ENCODE data around the gene DENND4C. TPM values are rescaled to one million over a fixed set of nuclear protein-coding genes. Genes with fewer than 3 reads are reported as not detected.

Gene DENND4C
- polyA plus RNA-seq, 1 of the 3 experiments (the other 2 are of a cell fraction) = 7.5 TPM

- TF ChIP-seq, protein P1, sequence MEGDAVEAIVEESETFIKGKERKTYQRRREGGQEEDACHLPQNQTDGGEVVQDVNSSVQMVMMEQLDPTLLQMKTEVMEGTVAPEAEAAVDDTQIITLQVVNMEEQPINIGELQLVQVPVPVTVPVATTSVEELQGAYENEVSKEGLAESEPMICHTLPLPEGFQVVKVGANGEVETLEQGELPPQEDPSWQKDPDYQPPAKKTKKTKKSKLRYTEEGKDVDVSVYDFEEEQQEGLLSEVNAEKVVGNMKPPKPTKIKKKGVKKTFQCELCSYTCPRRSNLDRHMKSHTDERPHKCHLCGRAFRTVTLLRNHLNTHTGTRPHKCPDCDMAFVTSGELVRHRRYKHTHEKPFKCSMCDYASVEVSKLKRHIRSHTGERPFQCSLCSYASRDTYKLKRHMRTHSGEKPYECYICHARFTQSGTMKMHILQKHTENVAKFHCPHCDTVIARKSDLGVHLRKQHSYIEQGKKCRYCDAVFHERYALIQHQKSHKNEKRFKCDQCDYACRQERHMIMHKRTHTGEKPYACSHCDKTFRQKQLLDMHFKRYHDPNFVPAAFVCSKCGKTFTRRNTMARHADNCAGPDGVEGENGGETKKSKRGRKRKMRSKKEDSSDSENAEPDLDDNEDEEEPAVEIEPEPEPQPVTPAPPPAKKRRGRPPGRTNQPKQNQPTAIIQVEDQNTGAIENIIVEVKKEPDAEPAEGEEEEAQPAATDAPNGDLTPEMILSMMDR (IDR thresholded peaks at IDR 0.05) = no peak
- TF ChIP-seq MEF2A (IDR thresholded peaks at IDR 0.05; ENCODE audit: borderline replicate concordance, low read depth) (no peak), FOXJ3 (CRISPR knock-in tag; IDR thresholded peaks at IDR 0.05) (no peak), FOSL2 (IDR thresholded peaks at IDR 0.05; ENCODE audit: borderline replicate concordance, low read depth) (no peak), GATA2 (CRISPR knock-in tag; IDR thresholded peaks at IDR 0.05) (no peak), FOXM1 (IDR thresholded peaks at IDR 0.05; ENCODE audit: low read depth) (no peak), CHD2 (IDR thresholded peaks at IDR 0.05; ENCODE audit: low read length, partially characterized antibody) (no peak), NRF1 (IDR thresholded peaks at IDR 0.05; ENCODE audit: low read depth, low read length) (no peak)
Measured at GRCh38 chr9:19185191-19185590, 45.3 kb upstream of the DENND4C start (continued).

DNA sequence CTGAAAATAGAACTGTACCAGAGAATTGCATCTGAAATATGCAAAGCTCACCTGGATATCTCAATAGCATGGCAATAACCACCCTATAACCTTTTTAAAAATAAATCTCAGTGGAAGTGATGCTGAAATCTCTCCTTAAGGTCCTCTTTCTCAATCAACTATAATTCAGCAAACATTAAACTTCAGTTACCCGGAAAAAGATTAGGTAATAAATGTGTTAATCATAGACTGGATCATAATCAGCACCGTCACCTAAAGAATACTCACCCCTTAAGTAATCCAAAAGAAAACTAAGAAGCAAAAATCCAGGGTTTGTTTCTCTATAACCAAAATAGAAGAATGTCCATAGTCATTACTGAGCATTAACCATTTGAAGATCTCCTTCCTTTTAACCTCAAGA, 44.3 kb upstream of the DENND4C start:
- no peaks in the 10 kb centered on the region for H4K20me1 ChIP-seq (ENCODE audit: insufficient read depth)
- no peaks in the 10 kb centered on the region for H3K9me3 ChIP-seq
- H3K9ac ChIP-seq = no peak overlapping the region
- no peaks in the 10 kb centered on the region for H3K27me3 ChIP-seq (ENCODE audit: insufficient read depth)
- H3F3A ChIP-seq (replicated peaks; ENCODE audit: insufficient read depth) = peaks cover 15% of the 10 kb centered on the region
- H3K9me2 ChIP-seq = no peaks in the 10 kb centered on the region
- DNase-seq = no peak
- no peaks in the 10 kb centered on the region for H3K36me3 ChIP-seq (replicated peaks in 1 of 2; ENCODE audit: control insufficient read depth in 1 of 2, insufficient read depth in 2 of 2, low read length in 1 of 2)
- H3K79me2 ChIP-seq (ENCODE audit: insufficient read depth) = no peaks in the 10 kb centered on the region
- ChIA-PET CTCF (no interaction called here), POLR2A (no interaction called here)
- no peak overlapping the region for H3K4me3 ChIP-seq (ENCODE audit: low read depth in 2 of 2, low read length in 1 of 2)
- H3K4me1 ChIP-seq (ENCODE audit: control insufficient read depth in 1 of 2, insufficient read depth in 2 of 2, low read depth in 1 of 2, low read length in 1 of 2) = peaks cover 2 to 5% of the 10 kb centered on the region in 2 experiments; a peak in 1 of 4 replicates
- H3K27ac ChIP-seq (ENCODE audit: low read depth in 2 of 2, low read length in 1 of 2) = no peak overlapping the region
- 84% methylated on average over 2 of the region's 2 CpGs for WGBS (ENCODE audit: low lambda C conversion rate)
- H2AFZ ChIP-seq (ENCODE audit: low read depth) = no peak overlapping the region
- H3K4me2 ChIP-seq = no peak overlapping the region
- TF ChIP-seq CHD2 (IDR thresholded peaks at IDR 0.05; ENCODE audit: low read length, partially characterized antibody) (no peak), GABPA (IDR thresholded peaks at IDR 0.05; ENCODE audit: low read depth) (no peak), NRF1 (IDR thresholded peaks at IDR 0.05; ENCODE audit: low read depth, low read length) (no peak), GATA2 (CRISPR knock-in tag; IDR thresholded peaks at IDR 0.05) (no peak), RFX5 (IDR thresholded peaks at IDR 0.05; ENCODE audit: low read length) (no peak), EP300 (IDR thresholded peaks at IDR 0.05; ENCODE audit: borderline replicate concordance in 1 of 2, low read depth in 1 of 2, low read length in 1 of 2) (no peak), EZH2phosphoT487 (IDR thresholded peaks at IDR 0.05; ENCODE audit: borderline replicate concordance, low read depth) (no peak), TEAD4 (IDR thresholded peaks at IDR 0.05; ENCODE audit: borderline replicate concordance, insufficient read depth) (no peak), RXRA (IDR thresholded peaks at IDR 0.05; ENCODE audit: borderline replicate concordance, low read depth) (no peak), REST (IDR thresholded peaks at IDR 0.05; ENCODE audit: low read depth, low read length) (no peak), NFIC (IDR thresholded peaks at IDR 0.05; ENCODE audit: borderline replicate concordance) (no peak), IRF3 (IDR thresholded peaks at IDR 0.05; ENCODE audit: low read depth, low read length) (no peak), JUND (IDR thresholded peaks at IDR 0.05) (no peak), YY1 (IDR thresholded peaks at IDR 0.05; ENCODE audit: low read depth) (no peak)
- TF ChIP-seq, protein P1 (IDR thresholded peaks at IDR 0.05) = no peak
- TF ChIP-seq, protein P2, sequence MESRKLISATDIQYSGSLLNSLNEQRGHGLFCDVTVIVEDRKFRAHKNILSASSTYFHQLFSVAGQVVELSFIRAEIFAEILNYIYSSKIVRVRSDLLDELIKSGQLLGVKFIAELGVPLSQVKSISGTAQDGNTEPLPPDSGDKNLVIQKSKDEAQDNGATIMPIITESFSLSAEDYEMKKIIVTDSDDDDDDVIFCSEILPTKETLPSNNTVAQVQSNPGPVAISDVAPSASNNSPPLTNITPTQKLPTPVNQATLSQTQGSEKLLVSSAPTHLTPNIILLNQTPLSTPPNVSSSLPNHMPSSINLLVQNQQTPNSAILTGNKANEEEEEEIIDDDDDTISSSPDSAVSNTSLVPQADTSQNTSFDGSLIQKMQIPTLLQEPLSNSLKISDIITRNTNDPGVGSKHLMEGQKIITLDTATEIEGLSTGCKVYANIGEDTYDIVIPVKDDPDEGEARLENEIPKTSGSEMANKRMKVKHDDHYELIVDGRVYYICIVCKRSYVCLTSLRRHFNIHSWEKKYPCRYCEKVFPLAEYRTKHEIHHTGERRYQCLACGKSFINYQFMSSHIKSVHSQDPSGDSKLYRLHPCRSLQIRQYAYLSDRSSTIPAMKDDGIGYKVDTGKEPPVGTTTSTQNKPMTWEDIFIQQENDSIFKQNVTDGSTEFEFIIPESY (IDR thresholded peaks at IDR 0.05; ENCODE audit: borderline replicate concordance, low read depth) = no peak

All from SK-N-SH (cell line).